GM18502 (cell line): ENCODE results near the gene HOXD9.

ENCODE experiments used
- ATAC-seq: cut with Tn5 transposase; IDR thresholded peaks from one replicate; pipeline ENCODE4 v1.9.1; 2021; ENCODE audit warnings: mild to moderate bottlenecking; ENCODE audit not compliant: unreplicated experiment, poor library complexity

HOXD9 gene

GRCh38 chr2:176097820-176098365, 24.6 kb upstream of the HOXD9 start:
- ATAC-seq, result no peak

- ATAC-seq, result no peak
Observed at GRCh38 chr2:176098366-176099158, 24.0 kb upstream of the HOXD9 start.

GRCh38 chr2:176099159-176099727, 23.3 kb upstream of the HOXD9 start:
- no peak for ATAC-seq

GRCh38 chr2:176099728-176100546, 22.6 kb upstream of the HOXD9 start, which contains the start of gene HOXD12:
Gene HOXD12 (plus strand): TSS chr2:176099795. CDS start chr2:176099802, 7 bp downstream.
- ATAC-seq, result no peak

- no peak for ATAC-seq
Observed at GRCh38 chr2:176100547-176101140, 21.9 kb upstream of the HOXD9 start.

- no peak for ATAC-seq
Observed at GRCh38 chr2:176101216-176101830, 21.2 kb upstream of the HOXD9 start.

GRCh38 chr2:176101842-176102241, 20.7 kb upstream of the HOXD9 start:
- no peak for ATAC-seq

- ATAC-seq, result no peak
Observed at GRCh38 chr2:176102309-176102866, 20.1 kb upstream of the HOXD9 start.

- no peak for ATAC-seq
Observed at GRCh38 chr2:176103194-176103593, 19.3 kb upstream of the HOXD9 start.

- ATAC-seq, result no peak
Observed at GRCh38 chr2:176103742-176104315, 18.7 kb upstream of the HOXD9 start.

GRCh38 chr2:176104316-176105077, 18.0 kb upstream of the HOXD9 start:
- no peak for ATAC-seq

- ATAC-seq, result no peak
Observed at GRCh38 chr2:176105078-176105729, 17.3 kb upstream of the HOXD9 start.

- ATAC-seq, result no peak
Observed at GRCh38 chr2:176105730-176106580, 16.6 kb upstream of the HOXD9 start.

GRCh38 chr2:176106581-176107539, 15.7 kb upstream of the HOXD9 start, which contains the start of gene HOXD11:
Gene HOXD11 (plus strand): TSS chr2:176107280. CDS start chr2:176107356, 76 bp downstream.
- no peak for ATAC-seq

- ATAC-seq, result no peak
Observed at GRCh38 chr2:176107731-176108181, 14.8 kb upstream of the HOXD9 start.
